ENCODE results near the gene TMEM178B.

TMEM178B gene

GRCh38 chr7:141442781-141443180, 368.9 kb downstream of the TMEM178B start:
- TF ChIP-seq, protein P1, sequence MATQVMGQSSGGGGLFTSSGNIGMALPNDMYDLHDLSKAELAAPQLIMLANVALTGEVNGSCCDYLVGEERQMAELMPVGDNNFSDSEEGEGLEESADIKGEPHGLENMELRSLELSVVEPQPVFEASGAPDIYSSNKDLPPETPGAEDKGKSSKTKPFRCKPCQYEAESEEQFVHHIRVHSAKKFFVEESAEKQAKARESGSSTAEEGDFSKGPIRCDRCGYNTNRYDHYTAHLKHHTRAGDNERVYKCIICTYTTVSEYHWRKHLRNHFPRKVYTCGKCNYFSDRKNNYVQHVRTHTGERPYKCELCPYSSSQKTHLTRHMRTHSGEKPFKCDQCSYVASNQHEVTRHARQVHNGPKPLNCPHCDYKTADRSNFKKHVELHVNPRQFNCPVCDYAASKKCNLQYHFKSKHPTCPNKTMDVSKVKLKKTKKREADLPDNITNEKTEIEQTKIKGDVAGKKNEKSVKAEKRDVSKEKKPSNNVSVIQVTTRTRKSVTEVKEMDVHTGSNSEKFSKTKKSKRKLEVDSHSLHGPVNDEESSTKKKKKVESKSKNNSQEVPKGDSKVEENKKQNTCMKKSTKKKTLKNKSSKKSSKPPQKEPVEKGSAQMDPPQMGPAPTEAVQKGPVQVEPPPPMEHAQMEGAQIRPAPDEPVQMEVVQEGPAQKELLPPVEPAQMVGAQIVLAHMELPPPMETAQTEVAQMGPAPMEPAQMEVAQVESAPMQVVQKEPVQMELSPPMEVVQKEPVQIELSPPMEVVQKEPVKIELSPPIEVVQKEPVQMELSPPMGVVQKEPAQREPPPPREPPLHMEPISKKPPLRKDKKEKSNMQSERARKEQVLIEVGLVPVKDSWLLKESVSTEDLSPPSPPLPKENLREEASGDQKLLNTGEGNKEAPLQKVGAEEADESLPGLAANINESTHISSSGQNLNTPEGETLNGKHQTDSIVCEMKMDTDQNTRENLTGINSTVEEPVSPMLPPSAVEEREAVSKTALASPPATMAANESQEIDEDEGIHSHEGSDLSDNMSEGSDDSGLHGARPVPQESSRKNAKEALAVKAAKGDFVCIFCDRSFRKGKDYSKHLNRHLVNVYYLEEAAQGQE (IDR thresholded peaks at IDR 0.05; ENCODE audit: insufficient replicate concordance, low read depth) = no peak
- DNase-seq (ENCODE audit: low read depth in 1 of 2, low spot score in 1 of 2) = no peak
- no peak overlapping the region for H3K27ac ChIP-seq (replicated peaks)
- H3K27me3 ChIP-seq (ENCODE audit: insufficient read depth, poor library complexity, severe bottlenecking) = peaks cover 2% of the 10 kb centered on the region
- no peak overlapping the region for H3K4me3 ChIP-seq (replicated peaks; ENCODE audit: insufficient read depth, low read length)

GRCh38 chr7:141444961-141445360, 371.1 kb downstream of the TMEM178B start:
- Histone ChIP-seq H3K4me3 (replicated peaks; ENCODE audit: insufficient read depth, low read length) (no peak overlapping the region), H3K27me3 (ENCODE audit: insufficient read depth, poor library complexity, severe bottlenecking) (peaks cover 2% of the 10 kb centered on the region), H3K27ac (replicated peaks) (no peak overlapping the region)
- TF ChIP-seq, protein P1 (IDR thresholded peaks at IDR 0.05; ENCODE audit: insufficient replicate concordance, low read depth) = no peak
- TF ChIP-seq POLR2AphosphoS5 (IDR thresholded peaks at IDR 0.05; ENCODE audit: low read depth) (no peak), CTCF (IDR thresholded peaks at IDR 0.05; ENCODE audit: insufficient read depth, low read length) (no peak), SPI1 (IDR thresholded peaks at IDR 0.05; ENCODE audit: borderline replicate concordance, low read depth) (no peak), GABPA (IDR thresholded peaks at IDR 0.05; ENCODE audit: low read depth) (no peak)
- no peak for DNase-seq (ENCODE audit: low read depth in 1 of 2, low spot score in 1 of 2)

GRCh38 chr7:141451232-141451631, 377.4 kb downstream of the TMEM178B start:
- H3K27ac ChIP-seq (replicated peaks) = no peak overlapping the region
- no peak for TF ChIP-seq CTCF (IDR thresholded peaks at IDR 0.05; ENCODE audit: insufficient read depth, low read length)
- no peak for TF ChIP-seq POLR2AphosphoS5 (IDR thresholded peaks at IDR 0.05; ENCODE audit: low read depth)
- TF ChIP-seq, protein P1 (IDR thresholded peaks at IDR 0.05; ENCODE audit: insufficient replicate concordance, low read depth) = peak; percentile 65
- no peak for TF ChIP-seq GABPA (IDR thresholded peaks at IDR 0.05; ENCODE audit: low read depth)
- no peak for TF ChIP-seq SPI1 (IDR thresholded peaks at IDR 0.05; ENCODE audit: borderline replicate concordance, low read depth)
- no peaks in the 10 kb centered on the region for H3K27me3 ChIP-seq (ENCODE audit: insufficient read depth, poor library complexity, severe bottlenecking)
- H3K4me3 ChIP-seq (replicated peaks; ENCODE audit: insufficient read depth, low read length) = no peak overlapping the region
- DNase-seq (ENCODE audit: low read depth in 1 of 2, low spot score in 1 of 2) = no peak

- TF ChIP-seq, protein P1 (IDR thresholded peaks at IDR 0.05; ENCODE audit: insufficient replicate concordance, low read depth) = no peak
- TF ChIP-seq CTCF (IDR thresholded peaks at IDR 0.05; ENCODE audit: insufficient read depth, low read length) = no peak
- no peak for TF ChIP-seq GABPA (IDR thresholded peaks at IDR 0.05; ENCODE audit: low read depth)
- TF ChIP-seq POLR2AphosphoS5 (IDR thresholded peaks at IDR 0.05; ENCODE audit: low read depth) = no peak
- no peak for TF ChIP-seq SPI1 (IDR thresholded peaks at IDR 0.05; ENCODE audit: borderline replicate concordance, low read depth)
- no peak overlapping the region for H3K4me3 ChIP-seq (replicated peaks; ENCODE audit: insufficient read depth, low read length)
- DNase-seq (ENCODE audit: low read depth in 1 of 2, low spot score in 1 of 2) = no peak
- no peaks in the 10 kb centered on the region for H3K27me3 ChIP-seq (ENCODE audit: insufficient read depth, poor library complexity, severe bottlenecking)
- H3K27ac ChIP-seq (replicated peaks) = no peak overlapping the region
Measured at GRCh38 chr7:141452911-141453310, 379.0 kb downstream of the TMEM178B start.
